GM21390 (cell line): ENCODE measurements around the gene ASZ1.

Experiments
- ATAC-seq: cut with Tn5 transposase; IDR thresholded peaks from one replicate; pipeline ENCODE4 v1.9.1; 2021; ENCODE audit not compliant: unreplicated experiment

The ASZ1 gene

DNA sequence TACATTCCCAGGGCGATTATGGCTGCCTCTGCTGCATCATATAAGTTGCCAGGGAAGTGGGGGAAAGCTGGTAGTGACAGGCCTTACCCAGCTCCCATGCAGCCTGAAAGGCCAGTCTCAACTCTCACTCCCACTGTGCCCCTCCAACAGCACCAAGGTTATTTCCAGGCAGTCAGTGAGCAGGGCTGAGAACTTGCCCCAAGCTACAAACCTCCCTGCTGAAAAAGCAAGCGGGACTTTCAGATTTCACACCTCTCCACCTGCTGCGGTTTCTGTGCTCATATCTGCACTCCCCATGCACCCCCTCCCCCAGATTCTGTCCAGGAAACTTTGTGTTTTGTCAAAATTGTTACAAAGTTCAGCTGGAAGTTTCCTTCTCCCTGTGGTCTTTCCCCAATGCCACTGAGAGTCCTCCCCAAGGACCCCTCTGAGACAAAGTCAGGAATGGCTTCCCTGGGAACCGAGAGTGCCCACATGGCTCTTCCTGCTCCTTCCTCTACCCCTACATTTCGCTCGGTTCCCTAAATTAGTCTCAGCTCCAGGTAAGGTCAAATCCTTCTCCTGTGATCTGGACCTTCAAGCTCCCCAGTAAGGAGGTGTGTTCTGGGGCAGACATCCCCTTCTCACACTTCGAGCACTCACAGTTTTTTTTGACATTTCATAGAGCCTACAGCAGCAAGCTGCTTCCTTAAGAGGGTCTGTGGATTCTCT is 79.2 kb downstream of the ASZ1 start:
- peak; percentile 95 for ATAC-seq

DNA sequence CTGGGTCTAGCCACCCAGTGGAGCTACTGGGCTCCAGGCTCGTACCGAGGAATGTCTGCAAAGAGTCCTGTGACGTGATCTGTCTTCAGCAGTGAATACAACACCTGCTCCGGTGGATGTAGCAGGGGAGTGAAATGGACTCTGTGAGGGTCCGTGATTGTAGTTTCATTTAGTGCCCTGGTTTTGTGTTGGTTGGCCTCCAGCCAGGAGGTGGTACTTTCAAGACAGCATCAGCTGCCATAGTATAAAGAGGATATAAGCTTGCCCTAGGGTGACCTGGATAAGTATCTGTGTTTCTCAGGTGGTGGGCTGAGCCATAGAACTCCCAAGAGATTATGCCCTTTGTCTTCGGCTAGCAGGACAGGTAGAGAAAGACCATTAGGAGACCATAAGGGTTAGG is 79.8 kb downstream of the ASZ1 start:
- ATAC-seq = peak; percentile 15

DNA sequence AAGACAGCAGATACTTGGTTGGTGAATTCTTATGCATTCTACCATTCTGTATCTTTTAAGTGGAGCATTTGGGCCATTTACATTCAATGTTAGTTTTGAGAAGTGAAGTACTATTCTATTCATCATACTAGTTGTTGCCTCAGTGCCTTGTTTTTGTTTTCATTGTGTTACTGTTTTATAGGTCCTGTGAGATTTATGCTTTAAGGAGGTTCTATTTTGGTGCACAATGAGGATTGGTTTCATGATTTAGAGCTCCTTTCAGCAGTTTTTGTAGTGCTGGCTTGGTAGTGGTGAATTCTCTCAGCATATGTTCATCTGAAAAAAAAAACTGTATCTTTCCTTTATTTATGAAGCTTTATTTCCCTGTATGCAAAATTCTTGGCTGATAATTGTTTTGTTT is 81.1 kb downstream of the ASZ1 start:
- no peak for ATAC-seq

DNA sequence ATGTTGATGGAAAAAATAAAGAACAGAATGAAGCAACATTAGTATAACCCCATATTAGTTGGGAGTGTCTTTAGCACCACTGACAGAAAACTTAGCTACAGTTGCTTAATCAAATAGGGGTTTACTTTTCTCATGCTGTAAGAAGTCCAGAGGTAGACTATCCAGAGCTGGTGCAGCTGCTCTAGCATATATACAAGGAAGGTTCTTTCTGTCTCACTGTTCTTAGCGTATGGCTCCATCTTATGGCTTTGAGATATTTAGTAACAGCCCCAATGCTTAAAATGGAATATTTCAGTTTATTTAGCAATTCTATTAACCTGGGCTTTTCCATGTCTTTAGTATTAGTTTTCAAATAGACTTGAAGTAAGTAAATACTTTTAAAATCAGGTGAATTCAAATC is 89.3 kb downstream of the ASZ1 start:
- ATAC-seq = no peak

DNA sequence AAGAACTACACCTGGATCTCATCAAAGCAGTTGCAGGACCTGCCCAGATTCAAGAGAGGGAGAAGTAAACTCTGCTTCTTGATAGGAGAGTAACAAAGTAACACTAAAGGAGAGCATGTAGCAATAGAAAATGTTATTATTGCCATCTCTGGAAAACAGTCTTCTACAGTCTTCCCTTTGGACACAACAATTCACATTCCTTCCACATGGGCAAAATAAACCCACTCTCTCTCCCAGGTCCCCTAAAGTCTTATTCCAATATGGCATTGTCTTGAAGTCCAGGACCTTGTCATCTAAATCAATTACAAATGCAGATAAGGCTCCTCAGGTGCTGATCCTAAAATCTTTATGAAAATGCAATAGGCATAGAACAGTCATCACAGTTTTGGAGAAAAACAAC is 94.1 kb downstream of the ASZ1 start:
- ATAC-seq = no peak

DNA sequence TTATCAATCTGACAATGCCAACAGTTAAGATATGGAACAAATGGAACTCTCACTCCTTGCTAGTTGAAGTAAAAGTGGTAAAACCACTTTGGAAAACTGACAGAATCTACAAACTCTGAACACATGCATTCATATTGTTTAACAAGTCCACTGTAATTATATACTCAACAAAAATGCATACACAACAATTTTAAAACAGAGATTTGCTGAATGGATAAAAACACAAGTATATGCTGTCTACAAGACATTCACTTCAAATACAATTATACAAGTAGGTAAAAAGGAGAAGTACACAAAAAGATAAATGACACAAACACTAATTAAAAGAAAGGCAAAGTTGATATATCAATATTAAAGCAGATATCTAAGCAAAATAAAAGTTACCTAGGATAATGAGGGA is 95.3 kb downstream of the ASZ1 start:
- no peak for ATAC-seq

DNA sequence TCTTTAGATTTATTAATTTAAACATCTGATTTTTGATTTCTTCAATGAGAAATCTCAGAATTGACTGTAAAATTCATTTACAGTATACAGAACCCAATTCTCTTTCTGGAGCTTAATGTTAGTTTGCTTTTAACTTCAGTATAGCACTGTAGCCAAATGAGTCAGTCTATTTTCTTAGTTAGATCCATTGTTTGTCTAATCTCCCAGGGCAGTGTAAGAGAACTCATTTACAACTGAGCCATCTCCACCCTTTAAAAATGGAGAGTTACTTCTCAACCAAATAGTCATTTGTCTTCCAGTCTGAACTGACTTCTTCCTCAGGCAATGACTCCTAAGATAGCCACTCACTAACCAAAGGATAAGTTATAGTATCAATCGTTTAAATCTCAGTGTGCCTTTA is 101.5 kb downstream of the ASZ1 start:
- no peak for ATAC-seq

DNA sequence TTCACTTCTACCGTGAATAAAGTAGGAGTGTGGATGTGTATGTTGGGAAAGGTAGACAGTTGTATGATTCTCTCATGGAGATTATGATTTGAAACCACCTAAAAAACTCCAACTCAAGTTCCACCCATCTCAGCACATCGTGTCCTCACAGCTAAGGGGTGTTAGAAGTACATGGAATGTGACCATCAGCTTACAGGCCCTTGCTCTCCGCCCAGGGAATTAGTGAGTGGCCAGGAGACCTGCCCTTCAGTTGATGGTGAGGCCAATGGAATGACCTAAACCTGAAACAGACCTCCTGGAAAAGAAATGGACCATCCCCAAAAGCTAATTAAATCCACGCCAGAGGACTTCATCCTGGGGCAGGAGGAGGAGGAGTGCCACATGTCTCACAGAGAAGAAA is 102.3 kb downstream of the ASZ1 start:
- ATAC-seq = no peak

DNA sequence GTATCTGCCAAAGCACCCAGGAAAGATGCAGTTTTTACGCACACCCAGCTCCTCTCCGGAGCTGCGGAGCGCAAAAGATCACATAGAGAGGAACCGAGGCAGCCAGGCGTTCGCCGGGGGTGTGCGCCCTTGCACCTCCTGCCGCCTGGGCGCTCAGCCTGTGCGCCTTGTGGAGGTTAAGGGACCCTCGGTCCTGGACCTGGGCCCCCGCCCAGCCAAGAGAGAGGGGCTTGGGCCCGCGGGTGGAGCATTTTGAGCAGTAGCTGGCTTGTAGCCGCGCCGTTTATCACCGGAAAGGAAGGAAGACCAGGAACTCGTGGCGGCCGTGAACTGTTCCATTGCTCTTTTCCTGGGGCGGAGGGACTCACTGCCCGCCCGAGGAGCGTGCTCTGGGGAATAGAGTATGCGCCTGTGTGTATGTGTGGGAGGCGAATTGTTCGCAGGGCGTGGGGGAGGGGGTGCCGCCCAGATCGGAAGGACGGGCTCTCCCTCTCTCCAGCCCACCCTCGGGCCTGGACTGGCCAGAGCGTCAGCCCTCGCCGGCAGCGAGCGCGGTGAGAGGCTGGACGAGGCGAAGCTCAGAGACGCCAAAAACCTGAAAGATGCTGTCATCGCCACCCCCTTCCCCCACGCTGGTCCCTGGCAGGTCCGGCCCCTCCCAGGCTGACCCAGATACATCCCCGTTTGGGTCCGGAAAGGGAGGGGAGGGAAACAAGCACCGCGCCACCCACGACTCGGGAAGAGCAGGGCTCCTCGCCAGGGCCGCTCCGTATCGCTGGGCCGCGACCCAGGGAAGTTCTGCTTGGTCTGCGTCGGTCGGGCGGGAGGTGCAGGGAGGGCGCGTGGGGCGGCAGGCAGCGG is 103.2 kb downstream of the ASZ1 start:
- ATAC-seq = no peak

DNA sequence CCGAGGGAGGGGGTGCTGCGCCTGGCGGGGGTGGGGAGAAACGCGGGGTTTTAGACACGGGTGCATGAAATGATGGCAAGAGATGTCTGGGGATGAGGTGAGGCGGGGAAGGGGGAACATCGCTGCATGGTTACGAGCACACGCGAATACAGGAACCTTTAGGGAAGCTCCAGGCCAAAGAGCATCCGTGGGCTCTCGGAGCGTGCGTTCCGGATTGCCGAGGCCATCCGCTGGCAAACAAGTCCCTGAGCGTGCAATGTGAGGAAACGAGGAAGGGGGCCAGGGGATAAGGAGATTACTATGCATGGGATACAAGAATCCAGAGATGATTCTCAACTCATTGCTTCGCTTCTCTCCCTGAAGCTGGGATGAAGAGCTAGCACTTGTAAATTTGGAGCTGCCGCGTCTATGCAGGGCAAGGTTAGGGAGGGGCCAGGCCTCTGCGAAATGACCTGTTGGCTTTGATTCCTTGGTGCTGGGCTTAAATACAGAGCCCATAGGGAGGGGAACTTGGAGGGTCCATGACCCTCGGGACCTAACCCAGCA is 103.9 kb downstream of the ASZ1 start:
- ATAC-seq = no peak

DNA sequence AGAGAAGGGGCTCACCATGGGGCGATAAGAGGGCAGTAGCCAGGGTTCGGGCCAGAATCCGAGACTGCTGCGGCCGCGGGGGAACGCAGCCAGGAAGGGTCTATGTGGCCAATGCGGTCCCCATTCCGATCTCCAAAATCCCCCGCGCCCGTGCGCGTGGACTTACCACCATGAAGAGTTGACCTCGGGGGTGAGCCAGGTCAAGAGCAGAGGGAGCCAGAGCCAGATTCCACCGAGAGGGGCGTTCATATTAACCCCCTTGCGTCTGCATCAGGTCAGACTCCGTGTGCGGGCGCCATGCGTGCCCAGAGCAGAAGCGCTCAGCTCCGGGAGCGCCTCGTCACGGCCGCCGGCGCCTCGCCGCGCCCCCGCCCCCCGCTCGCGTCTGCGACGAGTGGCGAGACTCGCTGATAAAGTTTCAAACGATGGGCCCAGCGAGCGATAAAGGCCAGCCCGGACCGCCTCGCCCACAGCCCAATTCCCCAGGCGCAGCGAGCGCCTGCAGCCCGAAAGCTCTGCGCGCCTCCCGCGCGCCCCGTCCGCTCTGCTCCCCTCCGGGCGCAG is 104.5 kb downstream of the ASZ1 start, which contains the start of gene WNT2:
WNT2 (minus strand) TSS at position 318 of the 564 bp plus-strand sequence; CDS start at position 249, 69 bp downstream.
- ATAC-seq = no peak

DNA sequence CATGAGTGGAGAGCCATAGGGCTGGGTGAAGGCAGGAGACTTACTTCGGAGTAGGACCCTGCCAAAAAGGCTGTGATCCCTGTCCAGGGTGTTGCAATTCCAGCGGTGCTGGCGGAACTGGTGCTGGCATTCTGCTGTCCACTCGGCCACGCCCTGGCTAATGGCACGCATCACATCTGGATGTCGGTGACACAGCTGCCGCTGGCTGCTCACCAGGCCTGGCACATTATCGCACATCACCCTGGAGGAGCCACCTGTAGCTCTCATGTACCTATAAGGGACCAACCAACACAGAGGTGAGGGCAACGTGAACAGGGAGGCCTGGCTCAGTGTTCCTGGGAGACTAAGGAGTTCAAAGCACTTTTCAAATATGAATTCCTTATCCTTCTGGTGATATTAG is 106.8 kb downstream of the ASZ1 start:
- ATAC-seq = no peak

DNA sequence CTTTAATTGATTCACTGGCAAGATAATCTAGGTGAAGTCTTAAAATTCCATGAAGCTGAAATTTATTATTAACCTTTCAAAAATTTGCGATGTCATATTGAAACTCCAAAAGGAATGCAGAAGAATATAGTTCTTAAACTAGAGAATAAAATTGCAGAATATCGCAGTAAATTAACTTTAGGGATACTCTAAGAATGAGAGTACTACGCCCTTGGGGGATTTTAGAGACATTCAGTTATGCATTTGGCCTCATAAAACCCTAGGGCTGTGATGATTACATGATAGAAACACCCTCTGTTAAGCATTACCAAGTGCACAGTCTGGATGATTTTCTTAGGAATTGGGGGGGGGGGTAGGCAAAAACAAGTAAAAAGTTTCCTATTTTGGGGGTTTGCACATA is 108.1 kb downstream of the ASZ1 start:
- no peak for ATAC-seq

DNA sequence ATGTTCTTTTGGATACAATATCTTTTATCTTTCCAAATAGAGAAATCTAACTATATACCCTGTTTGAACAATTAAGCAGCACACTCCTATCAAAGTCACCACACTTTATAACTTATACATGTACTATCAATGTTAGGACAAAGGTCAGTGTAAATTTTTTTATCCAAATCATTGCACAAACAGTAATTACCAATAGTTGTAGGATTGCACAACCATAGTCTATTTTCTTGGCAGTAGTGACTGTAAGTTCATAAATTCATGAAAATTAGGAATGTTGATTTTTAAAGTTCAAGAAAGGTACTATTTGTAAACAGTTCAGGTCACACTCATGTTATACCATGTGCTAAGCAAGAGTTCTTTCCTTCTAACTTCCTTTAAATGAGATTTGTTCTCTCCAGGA is 113.7 kb downstream of the ASZ1 start:
- no peak for ATAC-seq
